GM19193 (cell line): Measurements from ENCODE around the gene PHAX.

Experiments
- POLR2A ChIP-seq: IDR thresholded peaks from 4 replicates; pipeline ENCODE4 v1.6.1; 2011; ENCODE audit not compliant: insufficient read depth, insufficient read length; ENCODE audit errors: extremely low read depth

Gene PHAX

GRCh38 chr5:126595486-126596083 lies 5.2 kb upstream of the PHAX start:
- no peak for TF ChIP-seq POLR2A

GRCh38 chr5:126597156-126597555 lies 3.6 kb upstream of the PHAX start:
- TF ChIP-seq POLR2A = no peak

- no peak for TF ChIP-seq POLR2A
These were observed 1.2 kb upstream of the PHAX start for GRCh38 chr5:126599499-126599898.

- no peak for TF ChIP-seq POLR2A
These were observed 2.8 kb downstream of the PHAX start for GRCh38 chr5:126603402-126603991.

- no peak for TF ChIP-seq POLR2A
These were observed 4.8 kb downstream of the PHAX start for GRCh38 chr5:126605525-126605924.

GRCh38 chr5:126610160-126610559 lies 9.4 kb downstream of the PHAX start:
- no peak for TF ChIP-seq POLR2A

- TF ChIP-seq POLR2A = no peak
These were observed 9.9 kb downstream of the PHAX start for GRCh38 chr5:126610616-126611015.

GRCh38 chr5:126613941-126614592 lies 13.3 kb downstream of the PHAX start:
- TF ChIP-seq POLR2A = no peak

- no peak for TF ChIP-seq POLR2A
These were observed 14.5 kb downstream of the PHAX start for GRCh38 chr5:126615286-126615685.

- TF ChIP-seq POLR2A = no peak
These were observed 19.0 kb downstream of the PHAX start for GRCh38 chr5:126619781-126620180.

- no peak for TF ChIP-seq POLR2A
These were observed 23.8 kb downstream of the PHAX start for GRCh38 chr5:126624534-126624933.

GRCh38 chr5:126628102-126628501 lies 27.4 kb downstream of the PHAX start:
- no peak for TF ChIP-seq POLR2A

- no peak for TF ChIP-seq POLR2A
These were observed 31.2 kb downstream of the PHAX start for GRCh38 chr5:126631920-126632319.

GRCh38 chr5:126633552-126633951 lies 32.8 kb downstream of the PHAX start:
- no peak for TF ChIP-seq POLR2A

- TF ChIP-seq POLR2A = no peak
These were observed 34.8 kb downstream of the PHAX start for GRCh38 chr5:126635585-126635984.

GRCh38 chr5:126636956-126637355 lies 36.2 kb downstream of the PHAX start:
- TF ChIP-seq POLR2A = no peak
